ENCODE measurements around the gene ECI2. TPM values are rescaled to one million over a fixed set of nuclear protein-coding genes. Genes with fewer than 3 reads are reported as not detected.

Gene ECI2
- total and polyA plus RNA-seq, 2 experiments from 2014 or later = 63.7 to 102 TPM

- H3K4me1 Mint-ChIP-seq = peaks cover 28% of the 10 kb centered on the region
- peaks cover 30% of the 10 kb centered on the region; the same call in 2 of the 3 replicates for H3K9me3 Mint-ChIP-seq
- Histone ChIP-seq H3K4me2 (peak overlapping the region; percentile 24), H3K4me3 (no peak overlapping the region; the same call in 1 of the 2 replicates), H2AFZ (no peak overlapping the region), H3F3A (replicated peaks; ENCODE audit: low read depth) (no peaks in the 10 kb centered on the region), H3K4me1 (ENCODE audit: insufficient read depth) (peaks cover 7% of the 10 kb centered on the region; the same call in 1 of the 2 replicates), H3K27me3 (ENCODE audit: insufficient read depth) (peaks cover 21% of the 10 kb centered on the region; the same call in 1 of the 2 replicates), H3K79me2 (replicated peaks; ENCODE audit: insufficient read depth) (no peaks in the 10 kb centered on the region), H3K9me2 (ENCODE audit: insufficient read depth) (0 out of 2 replicates have a peak, but pooled peaks cover 5% of the 10 kb centered on the region), H3K36me3 (ENCODE audit: insufficient read depth) (no peaks in the 10 kb centered on the region), H3K27ac (ENCODE audit: low read depth) (no peak overlapping the region), H4K20me1 (replicated peaks; ENCODE audit: insufficient read depth) (no peaks in the 10 kb centered on the region)
- no peak for TF ChIP-seq CREB1 (CRISPR knock-in tag; IDR thresholded peaks at IDR 0.05; ENCODE audit: low read depth)
- TF ChIP-seq POLR2AphosphoS5 (IDR thresholded peaks at IDR 0.05; ENCODE audit: low read depth) = no peak
- TF ChIP-seq, protein P1, sequence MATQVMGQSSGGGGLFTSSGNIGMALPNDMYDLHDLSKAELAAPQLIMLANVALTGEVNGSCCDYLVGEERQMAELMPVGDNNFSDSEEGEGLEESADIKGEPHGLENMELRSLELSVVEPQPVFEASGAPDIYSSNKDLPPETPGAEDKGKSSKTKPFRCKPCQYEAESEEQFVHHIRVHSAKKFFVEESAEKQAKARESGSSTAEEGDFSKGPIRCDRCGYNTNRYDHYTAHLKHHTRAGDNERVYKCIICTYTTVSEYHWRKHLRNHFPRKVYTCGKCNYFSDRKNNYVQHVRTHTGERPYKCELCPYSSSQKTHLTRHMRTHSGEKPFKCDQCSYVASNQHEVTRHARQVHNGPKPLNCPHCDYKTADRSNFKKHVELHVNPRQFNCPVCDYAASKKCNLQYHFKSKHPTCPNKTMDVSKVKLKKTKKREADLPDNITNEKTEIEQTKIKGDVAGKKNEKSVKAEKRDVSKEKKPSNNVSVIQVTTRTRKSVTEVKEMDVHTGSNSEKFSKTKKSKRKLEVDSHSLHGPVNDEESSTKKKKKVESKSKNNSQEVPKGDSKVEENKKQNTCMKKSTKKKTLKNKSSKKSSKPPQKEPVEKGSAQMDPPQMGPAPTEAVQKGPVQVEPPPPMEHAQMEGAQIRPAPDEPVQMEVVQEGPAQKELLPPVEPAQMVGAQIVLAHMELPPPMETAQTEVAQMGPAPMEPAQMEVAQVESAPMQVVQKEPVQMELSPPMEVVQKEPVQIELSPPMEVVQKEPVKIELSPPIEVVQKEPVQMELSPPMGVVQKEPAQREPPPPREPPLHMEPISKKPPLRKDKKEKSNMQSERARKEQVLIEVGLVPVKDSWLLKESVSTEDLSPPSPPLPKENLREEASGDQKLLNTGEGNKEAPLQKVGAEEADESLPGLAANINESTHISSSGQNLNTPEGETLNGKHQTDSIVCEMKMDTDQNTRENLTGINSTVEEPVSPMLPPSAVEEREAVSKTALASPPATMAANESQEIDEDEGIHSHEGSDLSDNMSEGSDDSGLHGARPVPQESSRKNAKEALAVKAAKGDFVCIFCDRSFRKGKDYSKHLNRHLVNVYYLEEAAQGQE (IDR thresholded peaks at IDR 0.05; ENCODE audit: unreplicated experiment) = no peak
- TF ChIP-seq, protein P2, sequence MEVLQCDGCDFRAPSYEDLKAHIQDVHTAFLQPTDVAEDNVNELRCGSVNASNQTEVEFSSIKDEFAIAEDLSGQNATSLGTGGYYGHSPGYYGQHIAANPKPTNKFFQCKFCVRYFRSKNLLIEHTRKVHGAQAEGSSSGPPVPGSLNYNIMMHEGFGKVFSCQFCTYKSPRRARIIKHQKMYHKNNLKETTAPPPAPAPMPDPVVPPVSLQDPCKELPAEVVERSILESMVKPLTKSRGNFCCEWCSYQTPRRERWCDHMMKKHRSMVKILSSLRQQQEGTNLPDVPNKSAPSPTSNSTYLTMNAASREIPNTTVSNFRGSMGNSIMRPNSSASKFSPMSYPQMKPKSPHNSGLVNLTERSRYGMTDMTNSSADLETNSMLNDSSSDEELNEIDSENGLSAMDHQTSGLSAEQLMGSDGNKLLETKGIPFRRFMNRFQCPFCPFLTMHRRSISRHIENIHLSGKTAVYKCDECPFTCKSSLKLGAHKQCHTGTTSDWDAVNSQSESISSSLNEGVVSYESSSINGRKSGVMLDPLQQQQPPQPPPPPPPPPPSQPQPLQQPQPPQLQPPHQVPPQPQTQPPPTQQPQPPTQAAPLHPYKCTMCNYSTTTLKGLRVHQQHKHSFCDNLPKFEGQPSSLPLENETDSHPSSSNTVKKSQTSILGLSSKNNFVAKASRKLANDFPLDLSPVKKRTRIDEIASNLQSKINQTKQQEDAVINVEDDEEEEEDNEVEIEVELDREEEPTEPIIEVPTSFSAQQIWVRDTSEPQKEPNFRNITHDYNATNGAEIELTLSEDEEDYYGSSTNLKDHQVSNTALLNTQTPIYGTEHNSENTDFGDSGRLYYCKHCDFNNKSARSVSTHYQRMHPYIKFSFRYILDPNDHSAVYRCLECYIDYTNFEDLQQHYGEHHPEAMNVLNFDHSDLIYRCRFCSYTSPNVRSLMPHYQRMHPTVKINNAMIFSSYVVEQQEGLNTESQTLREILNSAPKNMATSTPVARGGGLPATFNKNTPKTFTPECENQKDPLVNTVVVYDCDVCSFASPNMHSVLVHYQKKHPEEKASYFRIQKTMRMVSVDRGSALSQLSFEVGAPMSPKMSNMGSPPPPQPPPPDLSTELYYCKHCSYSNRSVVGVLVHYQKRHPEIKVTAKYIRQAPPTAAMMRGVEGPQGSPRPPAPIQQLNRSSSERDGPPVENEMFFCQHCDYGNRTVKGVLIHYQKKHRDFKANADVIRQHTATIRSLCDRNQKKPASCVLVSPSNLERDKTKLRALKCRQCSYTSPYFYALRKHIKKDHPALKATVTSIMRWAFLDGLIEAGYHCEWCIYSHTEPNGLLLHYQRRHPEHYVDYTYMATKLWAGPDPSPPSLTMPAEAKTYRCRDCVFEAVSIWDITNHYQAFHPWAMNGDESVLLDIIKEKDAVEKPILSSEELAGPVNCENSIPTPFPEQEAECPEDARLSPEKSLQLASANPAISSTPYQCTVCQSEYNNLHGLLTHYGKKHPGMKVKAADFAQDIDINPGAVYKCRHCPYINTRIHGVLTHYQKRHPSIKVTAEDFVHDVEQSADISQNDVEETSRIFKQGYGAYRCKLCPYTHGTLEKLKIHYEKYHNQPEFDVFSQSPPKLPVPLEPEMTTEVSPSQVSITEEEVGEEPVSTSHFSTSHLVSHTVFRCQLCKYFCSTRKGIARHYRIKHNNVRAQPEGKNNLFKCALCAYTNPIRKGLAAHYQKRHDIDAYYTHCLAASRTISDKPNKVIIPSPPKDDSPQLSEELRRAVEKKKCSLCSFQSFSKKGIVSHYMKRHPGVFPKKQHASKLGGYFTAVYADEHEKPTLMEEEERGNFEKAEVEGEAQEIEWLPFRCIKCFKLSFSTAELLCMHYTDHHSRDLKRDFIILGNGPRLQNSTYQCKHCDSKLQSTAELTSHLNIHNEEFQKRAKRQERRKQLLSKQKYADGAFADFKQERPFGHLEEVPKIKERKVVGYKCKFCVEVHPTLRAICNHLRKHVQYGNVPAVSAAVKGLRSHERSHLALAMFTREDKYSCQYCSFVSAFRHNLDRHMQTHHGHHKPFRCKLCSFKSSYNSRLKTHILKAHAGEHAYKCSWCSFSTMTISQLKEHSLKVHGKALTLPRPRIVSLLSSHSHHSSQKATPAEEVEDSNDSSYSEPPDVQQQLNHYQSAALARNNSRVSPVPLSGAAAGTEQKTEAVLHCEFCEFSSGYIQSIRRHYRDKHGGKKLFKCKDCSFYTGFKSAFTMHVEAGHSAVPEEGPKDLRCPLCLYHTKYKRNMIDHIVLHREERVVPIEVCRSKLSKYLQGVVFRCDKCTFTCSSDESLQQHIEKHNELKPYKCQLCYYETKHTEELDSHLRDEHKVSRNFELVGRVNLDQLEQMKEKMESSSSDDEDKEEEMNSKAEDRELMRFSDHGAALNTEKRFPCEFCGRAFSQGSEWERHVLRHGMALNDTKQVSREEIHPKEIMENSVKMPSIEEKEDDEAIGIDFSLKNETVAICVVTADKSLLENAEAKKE (CRISPR knock-in tag; IDR thresholded peaks at IDR 0.05) = no peak
- TF ChIP-seq ZNF114 (CRISPR knock-in tag; IDR thresholded peaks at IDR 0.05) = no peak
- TF ChIP-seq EZH2phosphoT487 (IDR thresholded peaks at IDR 0.05; ENCODE audit: unreplicated experiment) = no peak
- TF ChIP-seq, protein P3, sequence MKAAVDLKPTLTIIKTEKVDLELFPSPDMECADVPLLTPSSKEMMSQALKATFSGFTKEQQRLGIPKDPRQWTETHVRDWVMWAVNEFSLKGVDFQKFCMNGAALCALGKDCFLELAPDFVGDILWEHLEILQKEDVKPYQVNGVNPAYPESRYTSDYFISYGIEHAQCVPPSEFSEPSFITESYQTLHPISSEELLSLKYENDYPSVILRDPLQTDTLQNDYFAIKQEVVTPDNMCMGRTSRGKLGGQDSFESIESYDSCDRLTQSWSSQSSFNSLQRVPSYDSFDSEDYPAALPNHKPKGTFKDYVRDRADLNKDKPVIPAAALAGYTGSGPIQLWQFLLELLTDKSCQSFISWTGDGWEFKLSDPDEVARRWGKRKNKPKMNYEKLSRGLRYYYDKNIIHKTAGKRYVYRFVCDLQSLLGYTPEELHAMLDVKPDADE (IDR thresholded peaks at IDR 0.05) = no peak
- no peak for TF ChIP-seq ZNF331 (CRISPR knock-in tag; IDR thresholded peaks at IDR 0.05; ENCODE audit: low read depth)
- TF ChIP-seq EZH2 (IDR thresholded peaks at IDR 0.05; ENCODE audit: low read depth, unreplicated experiment) = no peak
- TF ChIP-seq, protein P4, sequence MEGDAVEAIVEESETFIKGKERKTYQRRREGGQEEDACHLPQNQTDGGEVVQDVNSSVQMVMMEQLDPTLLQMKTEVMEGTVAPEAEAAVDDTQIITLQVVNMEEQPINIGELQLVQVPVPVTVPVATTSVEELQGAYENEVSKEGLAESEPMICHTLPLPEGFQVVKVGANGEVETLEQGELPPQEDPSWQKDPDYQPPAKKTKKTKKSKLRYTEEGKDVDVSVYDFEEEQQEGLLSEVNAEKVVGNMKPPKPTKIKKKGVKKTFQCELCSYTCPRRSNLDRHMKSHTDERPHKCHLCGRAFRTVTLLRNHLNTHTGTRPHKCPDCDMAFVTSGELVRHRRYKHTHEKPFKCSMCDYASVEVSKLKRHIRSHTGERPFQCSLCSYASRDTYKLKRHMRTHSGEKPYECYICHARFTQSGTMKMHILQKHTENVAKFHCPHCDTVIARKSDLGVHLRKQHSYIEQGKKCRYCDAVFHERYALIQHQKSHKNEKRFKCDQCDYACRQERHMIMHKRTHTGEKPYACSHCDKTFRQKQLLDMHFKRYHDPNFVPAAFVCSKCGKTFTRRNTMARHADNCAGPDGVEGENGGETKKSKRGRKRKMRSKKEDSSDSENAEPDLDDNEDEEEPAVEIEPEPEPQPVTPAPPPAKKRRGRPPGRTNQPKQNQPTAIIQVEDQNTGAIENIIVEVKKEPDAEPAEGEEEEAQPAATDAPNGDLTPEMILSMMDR (conservative IDR thresholded peaks at IDR 0.05; ENCODE audit: low read depth in 2 of 2) = no peak
- TF ChIP-seq NANOG (IDR thresholded peaks at IDR 0.05; ENCODE audit: borderline replicate concordance) = no peak
- no peak for TF ChIP-seq STAT1 (IDR thresholded peaks at IDR 0.05; ENCODE audit: unreplicated experiment)
- TF ChIP-seq JUNB (IDR thresholded peaks at IDR 0.05; ENCODE audit: unreplicated experiment) = no peak
- peak overlapping the region; percentile 42 for H3K4me3 Mint-ChIP-seq
- H3K27ac Mint-ChIP-seq = 0 out of 2 replicates have a peak overlapping the region, but pooled peaks have one; percentile 50
- H3K36me3 Mint-ChIP-seq (ENCODE audit: low read depth) = peaks cover 28% of the 10 kb centered on the region
- H3K27me3 Mint-ChIP-seq (ENCODE audit: insufficient read depth, low read depth, poor library complexity) = peaks cover 13% of the 10 kb centered on the region
- DNase-seq (ENCODE audit: low spot score) (peak; percentile 70), ATAC-seq (peak; percentile 69)
These were observed 33.8 kb upstream of the ECI2 start for GRCh38 chr6:4169028-4169789.

Measured in GM23338 (cell line).